GM12878 (cell line): ENCODE data around the gene BFSP2. TPM values are rescaled to one million over a fixed set of nuclear protein-coding genes. Genes with fewer than 3 reads are reported as not detected.

Source experiments
- ATAC-seq: fragments of 200-7000 bp; cut with Tn5 transposase; 3 replicates; pipeline ENCODE4 v1.9.1; 2020; ENCODE audit warnings: mild to moderate bottlenecking, moderate library complexity
- BruUV-seq: library from RNA; stranded (reverse); fragments of 400-500 nt; replicated peaks from 2 replicates; lab custom pipeline; 2021; lab: Mats Ljungman, UMichigan
- CTCF ChIA-PET: fragments of 300-600 bp; sonication (Branson Sonifier 250); formaldehyde crosslinking; extraction: SDS; loops from one replicate; lab custom pipeline; 2021; ENCODE audit warnings: inconsistent platforms; lab: Yijun Ruan, JAX
- POLR2A ChIA-PET: fragments of 350-600 bp; formaldehyde crosslinking; extraction: SDS; loops from one replicate; lab custom pipeline; 2021; ENCODE audit warnings: inconsistent platforms; lab: Charles Lee
- RAD21 ChIA-PET: fragments of 300-600 bp; sonication (Branson Sonifier 250); formaldehyde crosslinking; loops from one replicate; lab custom pipeline; 2023; ENCODE audit warnings: antibody characterized with exemption; ENCODE audit not compliant: unreplicated experiment; lab: Charles Lee
- SMC1A ChIA-PET: fragments of 300-600 bp; sonication (Branson Sonifier 250); formaldehyde crosslinking; loops from one replicate; lab custom pipeline; 2023; ENCODE audit not compliant: unreplicated experiment, uncharacterized antibody; lab: Charles Lee
- DNase-seq: peaks from one replicate; pipeline ENCODE4 v3.0.0-alpha.2; 2011; ENCODE audit warnings: low read depth, low spot score
- FAIRE-seq: peaks from 3 replicates; lab custom pipeline; 2011; peaks lifted over from hg19 to GRCh38; lab: Jason Lieb, UNC
- H2AFZ ChIP-seq: 2 replicates; pipeline ENCODE4 v1.6.0; 2011; ENCODE audit warnings: low read depth, low read length, control low read depth; ENCODE audit not compliant: control insufficient read depth
- H3K27ac ChIP-seq: 2 replicates; pipeline ENCODE4 v1.5.1; 2011; ENCODE audit warnings: control low read depth; ENCODE audit not compliant: control insufficient read depth, insufficient read depth
- H3K27me3 ChIP-seq, 2 experiments: replicated peaks in 1 of 2; 2 replicates each; pipeline versions ENCODE4 v1.6.0 to v1.6.1; 2011; ENCODE audit warnings: low read length in 1 of 2; ENCODE audit not compliant: control insufficient read depth in 2 of 2, insufficient read depth in 2 of 2
- H3K36me3 ChIP-seq, 2 experiments: 2 replicates each; pipeline ENCODE4 v1.5.1; 2011; ENCODE audit warnings: low read length in 1 of 2; ENCODE audit not compliant: control insufficient read depth in 2 of 2, insufficient read depth in 2 of 2
- H3K4me1 ChIP-seq: 2 replicates; pipeline ENCODE4 v1.6.1; 2011; ENCODE audit warnings: mild to moderate bottlenecking, low read length, moderate library complexity, mixed read lengths; ENCODE audit not compliant: control insufficient read depth, insufficient read depth
- H3K4me2 ChIP-seq: 2 replicates; pipeline ENCODE4 v1.6.0; 2011; ENCODE audit warnings: control low read depth; ENCODE audit not compliant: control insufficient read depth, insufficient read depth
- H3K4me3 ChIP-seq: fragments of 200-600 bp; sonication (generic); 2 replicates; pipeline ENCODE4 v1.5.1; 2016
- H3K79me2 ChIP-seq: 2 replicates; pipeline ENCODE4 v1.6.0; 2011; ENCODE audit warnings: low read length; ENCODE audit not compliant: control insufficient read depth, insufficient read depth
- H3K9ac ChIP-seq: 2 replicates; pipeline ENCODE4 v1.8.0; 2011; ENCODE audit warnings: low read length, control low read depth, mixed read lengths; ENCODE audit not compliant: control insufficient read depth, insufficient read depth
- H3K9me3 ChIP-seq: replicated peaks from 3 replicates; pipeline ENCODE4 v1.5.1; 2011; ENCODE audit warnings: mild to moderate bottlenecking, low read length; ENCODE audit not compliant: control insufficient read depth, insufficient read depth
- H4K20me1 ChIP-seq: 2 replicates; pipeline ENCODE4 v1.6.0; 2011; ENCODE audit not compliant: control insufficient read depth, insufficient read depth
- BHLHE40 ChIP-seq, 2 experiments: fragments of 450-650 bp in 1 of 2; IDR thresholded peaks; 2 replicates each; pipeline ENCODE4 v1.6.1; 2011 to 2017; ENCODE audit warnings: low read depth in 2 of 2, borderline replicate concordance in 1 of 2, improper control_type of control experiment in 1 of 2, low read length in 1 of 2, mild to moderate bottlenecking in 1 of 2
- EGR1 ChIP-seq, 2 experiments: IDR thresholded peaks; 1 replicate in 1 of 2; 2 replicates in 1 of 2; pipeline ENCODE4 v1.6.1; 2011 to 2012; ENCODE audit warnings: low read depth in 2 of 2, low read length in 2 of 2, borderline replicate concordance in 1 of 2, mild to moderate bottlenecking in 1 of 2, moderate library complexity in 1 of 2
- GATAD2B ChIP-seq: fragments of 450-650 bp; conservative IDR thresholded peaks from 2 replicates; pipeline ENCODE4 v1.6.1; 2017; ENCODE audit warnings: low read depth, mild to moderate bottlenecking, moderate library complexity
- HDAC2 ChIP-seq: fragments of 200-600 bp; sonication (generic); IDR thresholded peaks from 2 replicates; pipeline ENCODE4 v1.6.1; 2017
- HDAC6 ChIP-seq: fragments of 200-600 bp; sonication (generic); IDR thresholded peaks from one replicate; pipeline ENCODE4 v1.8.0; 2017; ENCODE audit warnings: antibody characterized with exemption; ENCODE audit not compliant: unreplicated experiment
- JUNB ChIP-seq: IDR thresholded peaks from 2 replicates; pipeline ENCODE4 v1.6.1; 2016; ENCODE audit warnings: antibody characterized with exemption, mild to moderate bottlenecking
- MTA3 ChIP-seq: IDR thresholded peaks from 2 replicates; pipeline ENCODE4 v1.6.1; 2012; ENCODE audit warnings: low read length, inconsistent platforms, borderline replicate concordance
- MXI1 ChIP-seq: fragments of 150-350 bp; IDR thresholded peaks from 2 replicates; pipeline ENCODE4 v1.6.1; 2011; ENCODE audit warnings: low read depth, mild to moderate bottlenecking, inconsistent platforms, low read length, improper control_type of control experiment
- NFYA ChIP-seq: IDR thresholded peaks from 2 replicates; pipeline ENCODE4 v1.6.1; 2011; ENCODE audit warnings: low read depth, mild to moderate bottlenecking, low read length, improper control_type of control experiment, borderline replicate concordance
- NR2C2 ChIP-seq: IDR thresholded peaks from 2 replicates; pipeline ENCODE4 v1.6.1; 2011; ENCODE audit warnings: borderline replicate concordance, low read depth; ENCODE audit not compliant: control insufficient read depth, insufficient read length
- RCOR1 ChIP-seq: conservative IDR thresholded peaks from 2 replicates; pipeline ENCODE4 v1.6.1; 2012; ENCODE audit warnings: low read depth, low read length, improper control_type of control experiment
- RFX5 ChIP-seq: IDR thresholded peaks from 2 replicates; pipeline ENCODE4 v1.6.1; 2011; ENCODE audit warnings: low read depth, low read length, improper control_type of control experiment
- SMARCA5 ChIP-seq: fragments of 450-650 bp; IDR thresholded peaks from 2 replicates; pipeline ENCODE4 v1.6.1; 2017; ENCODE audit warnings: mild to moderate bottlenecking
- ZNF687 ChIP-seq: fragments of 450-650 bp; IDR thresholded peaks from 2 replicates; pipeline ENCODE4 v1.6.1; 2017; ENCODE audit warnings: mild to moderate bottlenecking, moderate library complexity
- WGBS: methylation state at CpG from one replicate; pipeline ENCODE4 v1.1.6; 2016; ENCODE audit warnings: low lambda C conversion rate; ENCODE audit not compliant: insufficient replicate concordance, insufficient coverage; ENCODE audit errors: missing lambda C conversion rate; 5-methylcytosine and 5-hydroxymethylcytosine counted together
- in situ Hi-C: fragments of 300-500 bp; cut with MboI; formaldehyde crosslinking; loops from 9 replicates; pipeline ENCODE4 v1.14.3; 2018; ENCODE audit warnings: mixed read lengths
- intact Hi-C: fragments of 100-400 bp; cut with micrococcal nuclease; formaldehyde crosslinking; loops from one replicate; pipeline ENCODE4 v1.14.2; 2022; ENCODE audit not compliant: unreplicated experiment
- polyA plus RNA-seq, 11 experiments: library from polyadenylated mRNA; depleted of rRNA in 4 of 11; unstranded in 6 of 11; stranded (reverse) in 5 of 11; fragments of >200 nt; fragmentation: Nextera tagmentation in 4 of 11; fragmentation: Illumina TruSeq in 1 of 11; extraction: Ambion mirVana in 4 of 11; extraction: Trizol in 1 of 11; gene quantifications; 1 replicate in 1 of 11; 2 replicates in 10 of 11; pipeline versions ENCODE4 v1.2.1 to v1.2.3, GENCODE V29; 2011 to 2016; ENCODE audit warnings: inconsistent platforms in 2 of 11, missing spikeins in 2 of 11, low read depth in 1 of 11
- total RNA-seq, 4 experiments: library from RNA; depleted of rRNA in 3 of 4; stranded (reverse); fragments of >200 nt in 3 of 4; fragmentation: Illumina TruSeq in 1 of 4; extraction: Trizol in 1 of 4; gene quantifications; 2 replicates each; pipeline versions ENCODE4 v1.2.1 to v1.2.3, GENCODE V29; 2013 to 2021
- TF ChIP-seq, protein P1 (sequence below): IDR thresholded peaks from 2 replicates; pipeline ENCODE4 v1.6.1; 2011; ENCODE audit warnings: low read depth, mild to moderate bottlenecking, low read length, moderate library complexity, borderline replicate concordance; ENCODE audit errors: extremely low read depth

The BFSP2 gene
- total and polyA plus RNA-seq, 10 of the 15 experiments (the other 5 are each of a cell fraction or from before 2014, with no cell fraction given) = 1.5 to 20.4 (median 7.3) TPM

GRCh38 chr3:133413161-133414020 is 13.5 kb downstream of the BFSP2 start (continued):
- TF ChIP-seq ZNF687 (no peak), EGR1 (IDR thresholded peaks at IDR 0.05; ENCODE audit: borderline replicate concordance in 1 of 2, low read depth in 2 of 2, low read length in 2 of 2) (no peak), NFYA (no peak)

DNA sequence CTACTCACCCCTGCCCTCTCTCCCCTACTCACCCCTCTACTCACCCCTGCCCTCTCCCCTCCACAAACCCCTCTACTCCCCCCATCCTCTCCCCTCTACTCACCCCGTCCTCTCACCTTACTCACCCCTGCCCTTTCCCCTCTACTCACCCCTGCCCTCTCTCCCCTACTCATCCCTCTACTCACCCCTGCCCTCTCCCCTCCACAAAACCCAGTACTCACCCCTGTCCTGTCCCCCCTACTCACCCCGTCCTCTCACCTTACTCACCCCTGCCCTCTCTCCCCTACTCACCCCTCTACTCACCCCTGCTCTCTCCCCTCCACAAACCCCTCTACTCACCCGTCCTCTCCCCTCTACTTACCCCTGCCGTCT is 14.2 kb downstream of the BFSP2 start:
- no peak for FAIRE-seq
- H3K27me3 ChIP-seq = peaks cover 0 to 2% of the 10 kb centered on the region in 2 experiments; a peak in 1 of 4 replicates
- H4K20me1 ChIP-seq = no peaks in the 10 kb centered on the region
- RAD21 ChIA-PET = no interaction called here
- no peaks in the 10 kb centered on the region for H3K36me3 ChIP-seq
- no peak overlapping the region for H2AFZ ChIP-seq
- no peak overlapping the region for H3K4me3 ChIP-seq
- no peaks in the 10 kb centered on the region for H3K9me3 ChIP-seq
- H3K4me2 ChIP-seq = no peak overlapping the region
- ATAC-seq = no peak
- CTCF ChIA-PET = no interaction called here
- SMC1A ChIA-PET = no interaction called here
- WGBS = no CpG with 5 or more reads among the region's 4 CpGs
- no TSS peak for BruUV-seq
- intact Hi-C loops = no loop called here
- H3K4me1 ChIP-seq = no peaks in the 10 kb centered on the region
- in situ Hi-C loops = no loop called here
- POLR2A ChIA-PET = no interaction called here
- H3K9ac ChIP-seq = no peak overlapping the region
- DNase-seq = no peak
- no peaks in the 10 kb centered on the region for H3K79me2 ChIP-seq
- H3K27ac ChIP-seq = no peak overlapping the region
- TF ChIP-seq NR2C2 (no peak), MTA3 (no peak), RFX5 (no peak), MXI1 (no peak), RCOR1 (no peak), HDAC6 (no peak), GATAD2B (no peak), HDAC2 (no peak), JUNB (no peak), BHLHE40 (IDR thresholded peaks at IDR 0.05; ENCODE audit: borderline replicate concordance in 1 of 2, low read depth in 2 of 2, low read length in 1 of 2) (no peak), SMARCA5 (no peak)
- TF ChIP-seq, protein P1, sequence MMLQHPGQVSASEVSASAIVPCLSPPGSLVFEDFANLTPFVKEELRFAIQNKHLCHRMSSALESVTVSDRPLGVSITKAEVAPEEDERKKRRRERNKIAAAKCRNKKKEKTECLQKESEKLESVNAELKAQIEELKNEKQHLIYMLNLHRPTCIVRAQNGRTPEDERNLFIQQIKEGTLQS = no peak
